Skin of body (tissue), 2 donors: ENCODE results near the gene NXN. TPM values are rescaled to one million over a fixed set of nuclear protein-coding genes. Genes with fewer than 3 reads are reported as not detected.
"Not testable (repeated sequence)": the region's sequence is repeated elsewhere in the genome, so short reads cannot be mapped to it uniquely, and the experiment has no call there.

Source experiments
- DNase-seq: peaks from one replicate; lab custom pipeline; 2025; lab: John Stamatoyannopoulos, UW
- total RNA-seq: library from RNA; depleted of rRNA; stranded (reverse); fragments of >200 nt; gene quantifications from one replicate; pipeline ENCODE4 v1.2.3, GENCODE V29; 2014

Gene NXN
- total RNA-seq, 1 donor from 2014 or later: 52.2 TPM

DNA sequence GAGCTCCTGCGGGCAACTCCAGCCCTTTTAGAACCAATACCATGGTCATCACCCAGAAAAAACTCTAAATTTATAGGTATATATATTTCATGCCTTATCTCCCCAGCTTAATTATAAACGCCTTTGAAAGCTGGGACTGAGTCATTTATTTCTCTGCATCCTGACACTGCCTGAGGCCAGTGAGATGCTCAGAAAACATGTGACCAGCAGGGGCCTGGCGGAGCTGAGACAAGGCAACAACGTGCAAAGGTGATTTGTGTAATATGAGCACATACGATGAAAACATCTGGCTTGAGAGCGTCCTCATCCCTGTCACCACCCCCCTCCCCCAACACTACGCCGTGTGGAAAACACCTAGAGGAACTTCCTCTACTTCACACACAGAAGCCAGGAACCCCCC, 22.7 kb downstream of the NXN start:
- DNase-seq: no peak

DNA sequence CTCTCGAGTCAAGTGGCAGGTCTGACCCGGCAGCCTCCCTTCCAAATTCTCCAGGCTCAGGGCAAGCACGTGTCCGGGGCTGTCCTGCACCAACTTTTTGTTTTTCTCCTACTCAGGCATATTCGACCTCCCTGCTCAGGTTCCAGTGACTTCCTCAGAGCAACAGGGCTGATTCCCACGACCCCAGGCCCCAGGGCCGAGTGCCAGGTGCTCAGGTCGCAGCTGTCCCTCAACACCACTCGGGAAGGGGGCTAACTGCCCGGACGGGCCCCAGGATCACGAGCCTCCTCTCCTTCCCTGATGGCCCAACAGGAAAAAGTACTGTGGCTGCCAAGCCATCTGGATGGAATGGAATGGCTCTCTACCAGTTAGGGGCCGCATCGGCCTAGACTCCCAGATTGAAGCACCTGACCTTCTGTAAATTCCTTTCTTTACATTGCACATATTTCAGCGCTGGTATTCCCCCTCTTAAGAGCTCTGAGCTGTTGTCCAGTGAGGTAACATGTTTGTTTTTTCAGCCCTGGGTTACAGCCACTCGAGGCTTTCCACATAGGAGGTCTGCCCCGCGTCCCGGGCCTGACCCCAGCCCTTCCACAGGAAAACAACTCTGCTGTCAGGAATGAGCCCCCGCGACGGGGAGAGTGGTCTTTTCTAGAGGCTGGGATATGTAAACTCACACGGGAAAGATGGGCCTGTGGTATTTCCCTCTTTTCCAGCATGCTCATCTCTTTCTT, 25.0 kb downstream of the NXN start:
- DNase-seq: peak; percentile 32

DNA sequence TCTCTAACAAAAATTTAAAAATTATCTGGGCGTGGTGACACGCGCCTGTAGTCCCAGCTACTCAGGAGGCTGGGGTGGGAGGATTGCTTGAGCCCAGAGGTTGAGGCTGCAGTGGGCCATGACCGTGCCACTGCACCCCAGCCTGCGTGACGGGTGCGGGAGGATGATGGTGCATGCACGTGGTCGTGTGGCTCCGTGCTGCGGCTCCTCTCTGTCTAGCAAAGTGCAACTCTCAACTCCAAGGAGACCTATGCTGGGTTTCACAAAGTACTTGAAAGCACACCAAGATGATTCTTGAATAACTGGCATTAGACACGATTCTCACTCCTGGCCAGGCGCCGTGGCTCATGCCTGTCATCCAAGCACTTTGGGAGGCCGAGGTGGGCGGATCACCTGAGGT, 25.8 kb downstream of the NXN start:
- no peak for DNase-seq

- DNase-seq: not testable (repeated sequence)
Measured at GRCh38 chr17:952592-952991, 27.0 kb downstream of the NXN start.

GRCh38 chr17:951325-952132, 28.0 kb downstream of the NXN start:
- DNase-seq: no peak

DNA sequence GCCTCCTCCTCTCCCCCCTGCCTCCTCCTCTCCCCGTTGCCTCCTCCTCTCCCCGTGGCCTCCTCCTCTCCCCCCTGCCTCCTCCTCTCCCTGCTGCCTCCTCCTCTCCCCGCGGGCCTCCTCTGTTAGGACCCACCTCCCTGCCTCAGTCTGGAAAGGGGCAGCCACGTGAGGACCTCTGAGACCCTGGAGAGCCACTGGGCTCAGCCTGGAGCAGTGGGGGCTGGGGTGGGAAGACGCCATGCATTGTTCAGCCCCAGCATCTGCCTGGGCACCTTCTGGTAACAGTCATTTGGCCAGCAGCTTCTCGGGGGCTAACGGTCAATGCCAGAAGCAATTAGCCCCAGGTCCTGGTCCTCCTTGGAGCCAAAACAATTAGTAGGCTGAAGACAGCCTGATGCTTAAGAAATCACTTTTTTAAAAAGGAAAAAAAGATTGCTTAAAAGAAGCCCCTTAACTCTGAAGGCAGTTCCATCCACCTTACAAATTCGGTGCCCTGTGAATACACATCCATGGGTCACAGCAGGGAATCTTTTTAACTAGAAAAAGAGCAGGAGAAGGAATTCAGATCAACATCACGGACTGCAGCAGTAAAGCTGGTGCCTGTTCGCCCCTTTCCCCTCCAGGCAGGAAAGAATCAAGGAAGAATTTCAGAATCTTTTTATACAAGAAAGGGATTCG, 29.8 kb downstream of the NXN start:
- no peak for DNase-seq

GRCh38 chr17:948284-948852, 31.2 kb downstream of the NXN start:
- no peak for DNase-seq

DNA sequence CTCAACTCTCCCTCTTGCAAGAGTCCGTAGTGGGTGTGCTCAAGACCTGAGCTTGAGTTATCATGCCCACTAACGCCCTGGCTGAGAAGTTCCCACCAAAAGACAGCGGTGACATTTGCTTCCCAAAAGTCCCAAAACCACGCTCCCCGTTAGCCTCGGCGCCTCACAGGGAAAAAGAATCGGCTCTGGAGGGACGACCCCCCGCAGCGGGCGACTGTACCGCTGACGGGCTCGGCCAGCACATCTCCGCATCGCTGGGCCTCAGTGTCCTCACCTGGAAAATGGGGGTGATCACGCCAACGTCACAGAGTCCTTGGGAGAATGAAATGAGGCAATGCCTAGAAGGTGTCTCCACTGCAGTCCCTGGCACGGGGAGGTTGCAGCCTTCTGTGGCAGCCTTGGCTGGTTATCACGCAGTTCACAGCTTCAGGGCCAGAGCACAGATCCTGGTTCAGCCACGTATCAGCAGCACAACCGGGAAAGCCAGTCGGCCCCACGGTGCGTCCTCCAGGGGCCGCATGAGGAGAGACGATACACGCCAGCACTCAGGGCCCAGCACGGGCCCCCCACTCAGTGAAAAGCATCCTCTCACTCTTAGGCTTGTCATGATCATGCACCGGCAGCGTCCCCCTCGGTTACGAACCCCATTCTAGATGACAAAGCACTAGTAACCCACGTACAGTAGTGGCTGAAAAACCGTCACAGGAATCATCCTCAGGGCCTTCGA, 32.9 kb downstream of the NXN start:
- no peak for DNase-seq

GRCh38 chr17:945672-946071, 33.9 kb downstream of the NXN start:
- DNase-seq: no peak

DNA sequence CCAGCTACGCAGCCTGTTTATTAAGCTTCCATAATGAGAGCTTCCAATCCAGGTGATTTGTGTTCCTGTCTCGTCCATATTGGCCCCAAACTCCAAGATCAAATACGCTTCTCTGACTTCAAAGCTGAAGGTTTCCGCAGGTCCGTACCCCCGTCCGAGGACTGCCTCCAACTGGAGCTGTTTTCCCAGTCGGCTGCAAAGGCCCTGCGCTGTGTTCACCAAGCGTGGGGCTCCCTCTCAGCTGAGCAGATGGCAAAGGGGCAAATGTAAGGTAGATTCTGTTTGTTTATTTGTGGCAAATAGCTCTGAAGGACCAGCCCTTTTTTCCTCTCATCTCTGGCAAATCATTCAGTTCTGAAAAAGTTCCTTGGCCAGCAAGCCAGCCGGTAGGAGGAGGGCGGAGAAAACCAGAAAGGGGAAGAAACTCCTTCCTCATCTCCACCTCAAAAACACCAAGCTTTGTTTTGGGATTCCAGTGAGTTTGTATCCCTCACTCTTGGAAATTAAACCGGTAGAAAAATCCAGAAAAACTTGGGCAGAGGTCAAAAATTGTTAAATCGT, 35.2 kb downstream of the NXN start:
- no peak for DNase-seq

DNA sequence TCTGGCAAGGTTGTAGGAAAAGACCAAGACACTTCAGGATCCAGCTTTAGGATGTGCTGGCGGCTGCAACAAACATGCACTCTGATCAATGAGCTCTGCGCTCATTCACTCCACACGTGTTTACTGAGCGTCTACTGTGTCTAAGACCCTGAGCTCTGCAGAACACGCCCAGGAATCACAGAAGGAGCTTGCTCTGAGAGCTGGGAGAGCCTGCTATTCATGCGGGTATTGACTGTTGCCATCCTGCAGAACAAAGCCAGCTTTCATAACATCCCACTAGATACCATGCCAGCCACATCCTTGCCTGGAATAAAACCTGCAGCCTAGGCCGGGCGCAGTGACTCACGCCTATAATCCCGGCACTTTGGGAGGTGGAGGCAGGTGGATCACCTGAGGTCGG, 44.1 kb downstream of the NXN start:
- no peak for DNase-seq

DNA sequence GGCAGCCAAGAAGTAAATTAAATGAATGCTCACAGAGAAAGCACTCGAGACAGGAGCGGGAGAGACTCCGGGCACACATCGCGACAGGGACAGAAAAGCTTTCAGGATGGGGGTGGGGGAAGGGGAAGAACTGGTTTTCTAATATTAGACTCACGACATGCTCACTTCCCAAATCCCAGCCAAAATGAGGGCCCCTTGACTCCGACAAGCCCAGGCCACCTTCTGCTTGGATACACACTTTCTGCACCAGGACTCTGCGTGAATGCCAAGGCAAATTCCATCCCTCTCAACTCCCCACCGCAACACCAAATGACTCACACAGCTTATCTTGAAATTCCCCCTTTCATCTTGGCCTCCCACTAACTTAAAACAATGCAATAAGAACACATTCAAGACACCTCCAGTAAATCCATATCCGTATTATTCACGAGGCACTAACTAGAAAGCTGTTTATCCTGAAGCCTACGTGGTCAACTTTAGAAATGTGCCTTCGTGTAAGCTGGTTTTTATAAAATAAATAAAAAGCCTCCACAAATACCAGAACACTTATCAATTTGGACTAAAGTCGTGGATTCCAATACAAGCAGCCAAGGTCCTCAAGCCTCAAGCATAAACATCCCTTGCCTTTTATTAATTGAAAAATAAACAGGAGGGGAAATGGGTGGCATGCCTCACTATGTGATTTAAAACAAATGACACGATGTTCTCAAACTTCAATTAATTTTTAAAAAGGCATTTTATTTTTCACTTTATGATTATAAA, 46.1 kb downstream of the NXN start:
- DNase-seq: peak; percentile 37

- no peak for DNase-seq
Measured at GRCh38 chr17:930258-930657, 49.3 kb downstream of the NXN start.

DNA sequence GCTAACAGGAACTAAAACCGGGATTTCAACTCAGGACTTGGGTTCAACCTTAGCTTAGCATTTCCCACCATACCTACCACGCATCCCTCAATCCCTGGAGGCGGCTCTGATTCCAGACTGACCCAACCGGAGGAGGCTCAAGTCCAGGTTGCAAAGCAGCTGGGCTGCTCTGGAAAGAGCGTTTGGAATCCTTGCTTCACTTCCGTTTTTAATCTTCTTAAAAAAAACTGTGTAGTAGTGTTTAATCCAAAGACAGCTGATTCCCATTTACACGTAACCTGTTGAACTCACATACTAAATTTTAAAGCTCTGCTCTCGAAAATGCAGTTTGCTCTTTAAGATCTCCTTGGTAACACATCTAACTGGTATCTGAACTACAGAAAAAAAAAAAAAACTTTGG, 50.0 kb downstream of the NXN start:
- no peak for DNase-seq

DNA sequence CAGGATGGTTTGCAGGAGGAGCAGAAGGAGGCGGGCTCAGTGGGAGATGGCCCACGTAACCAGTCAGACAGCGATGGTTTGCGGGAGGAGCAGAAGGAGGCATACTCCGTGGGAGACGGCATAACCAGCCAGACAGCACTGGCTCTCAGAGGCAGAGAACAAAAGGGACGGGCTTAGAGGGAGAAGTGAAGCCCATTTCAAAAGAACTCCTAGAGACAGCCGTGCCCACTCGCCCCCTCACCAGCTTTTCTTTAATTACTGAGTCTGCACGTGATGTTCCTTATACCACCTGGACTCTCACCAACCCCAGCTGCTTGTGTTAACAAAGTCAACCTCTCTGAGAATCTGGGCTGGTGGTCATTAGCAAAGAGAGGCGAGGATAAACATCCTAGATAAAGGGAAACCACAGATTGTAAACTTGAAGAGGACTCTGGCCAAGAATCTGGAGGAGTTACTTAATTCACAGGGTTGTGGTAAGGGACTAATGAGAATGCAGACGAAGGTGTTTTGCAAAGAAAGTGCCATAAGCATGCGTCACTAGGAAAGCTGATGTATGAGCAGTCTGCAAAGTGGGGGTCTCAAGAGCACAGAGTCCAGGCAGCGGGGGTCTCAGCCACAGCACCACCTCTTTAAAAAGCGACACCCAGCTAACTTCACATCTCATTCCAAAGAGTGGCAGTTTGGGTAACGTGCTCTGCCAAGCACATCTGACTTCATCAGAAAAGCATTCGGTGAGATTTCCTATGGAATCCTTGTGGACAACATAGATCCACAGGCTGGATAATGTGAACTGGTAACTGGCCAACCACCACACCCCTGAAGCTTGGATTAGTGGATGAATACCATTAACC, 51.7 kb downstream of the NXN start:
- DNase-seq: peak; percentile 66

- no peak for DNase-seq
Measured at GRCh38 chr17:925817-926216, 53.8 kb downstream of the NXN start.

- no peak for DNase-seq
Measured at GRCh38 chr17:924711-925475, 54.7 kb downstream of the NXN start.

GRCh38 chr17:924306-924705, 55.3 kb downstream of the NXN start:
- not testable (repeated sequence) for DNase-seq

DNA sequence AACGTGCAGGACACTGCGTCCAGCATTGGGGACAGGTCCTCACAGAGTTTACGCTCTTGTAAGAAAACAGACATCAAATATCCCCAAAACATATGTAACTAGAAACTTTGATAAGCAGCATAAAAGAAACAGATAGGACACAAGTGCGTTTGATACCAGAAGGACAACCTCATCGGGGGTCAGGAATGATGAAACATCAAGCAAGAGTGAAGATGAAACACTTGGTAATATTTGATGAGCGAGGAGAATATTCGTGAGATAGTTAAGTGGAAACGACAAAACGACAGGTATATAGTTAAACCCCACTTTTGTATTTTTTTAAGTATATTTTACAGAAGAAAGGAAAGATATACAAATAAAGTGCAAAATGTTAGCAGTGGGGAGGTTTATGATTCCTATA, 55.9 kb downstream of the NXN start:
- DNase-seq: no peak
